PC-9 (cell line): Measurements from ENCODE around the gene C2orf78.

ENCODE experiments used
- EZH2 ChIP-seq: fragments of 200-600 bp; sonication (generic); IDR thresholded peaks from 2 replicates; pipeline ENCODE4 v1.8.0; 2017; ENCODE audit warnings: antibody characterized with exemption, low read depth
- TF ChIP-seq, protein P1 (sequence below): fragments of 200-600 bp; sonication (generic); conservative IDR thresholded peaks from 2 replicates; pipeline ENCODE4 v1.6.1; 2017; ENCODE audit warnings: mixed run types, antibody characterized with exemption, mild to moderate bottlenecking, moderate library complexity

- TF ChIP-seq, protein P1, sequence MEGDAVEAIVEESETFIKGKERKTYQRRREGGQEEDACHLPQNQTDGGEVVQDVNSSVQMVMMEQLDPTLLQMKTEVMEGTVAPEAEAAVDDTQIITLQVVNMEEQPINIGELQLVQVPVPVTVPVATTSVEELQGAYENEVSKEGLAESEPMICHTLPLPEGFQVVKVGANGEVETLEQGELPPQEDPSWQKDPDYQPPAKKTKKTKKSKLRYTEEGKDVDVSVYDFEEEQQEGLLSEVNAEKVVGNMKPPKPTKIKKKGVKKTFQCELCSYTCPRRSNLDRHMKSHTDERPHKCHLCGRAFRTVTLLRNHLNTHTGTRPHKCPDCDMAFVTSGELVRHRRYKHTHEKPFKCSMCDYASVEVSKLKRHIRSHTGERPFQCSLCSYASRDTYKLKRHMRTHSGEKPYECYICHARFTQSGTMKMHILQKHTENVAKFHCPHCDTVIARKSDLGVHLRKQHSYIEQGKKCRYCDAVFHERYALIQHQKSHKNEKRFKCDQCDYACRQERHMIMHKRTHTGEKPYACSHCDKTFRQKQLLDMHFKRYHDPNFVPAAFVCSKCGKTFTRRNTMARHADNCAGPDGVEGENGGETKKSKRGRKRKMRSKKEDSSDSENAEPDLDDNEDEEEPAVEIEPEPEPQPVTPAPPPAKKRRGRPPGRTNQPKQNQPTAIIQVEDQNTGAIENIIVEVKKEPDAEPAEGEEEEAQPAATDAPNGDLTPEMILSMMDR, result no peak
- no peak for TF ChIP-seq EZH2
These were observed 37.7 kb upstream of the C2orf78 start for GRCh38 chr2:73746015-73746876.
